CD14-positive monocyte (primary cell): ENCODE results near the gene LYRM4. TPM values are rescaled to one million over a fixed set of nuclear protein-coding genes. Genes with fewer than 3 reads are reported as not detected.

Experiments
- DNase-seq, 3 donors: peaks; one replicate each; pipeline ENCODE4 v3.0.0-alpha.2; 2011 to 2022
- H2AFZ ChIP-seq: 2 replicates; pipeline ENCODE4 v1.6.0; 2012; ENCODE audit warnings: mild to moderate bottlenecking, low read depth, low read length, inconsistent platforms; ENCODE audit not compliant: insufficient read depth, poor library complexity, severe bottlenecking
- H3K27ac ChIP-seq, 2 donors: 1 replicate in 1 of 2; 2 replicates in 1 of 2; pipeline ENCODE4 v1.5.1; 2012 to 2013; ENCODE audit warnings: low read length in 2 of 2, control low read depth in 1 of 2, inconsistent platforms in 1 of 2, low read depth in 1 of 2, mild to moderate bottlenecking in 1 of 2
- H3K27me3 ChIP-seq, 2 donors: one replicate each; pipeline versions ENCODE4 v1.6.0 to v1.6.1; 2011 to 2013; ENCODE audit warnings: low read length in 2 of 2; ENCODE audit not compliant: control insufficient read depth in 2 of 2, insufficient read depth in 2 of 2
- H3K36me3 ChIP-seq, 2 donors: replicated peaks in 1 of 2; 1 replicate in 1 of 2; 2 replicates in 1 of 2; pipeline versions ENCODE4 v1.5.1 to v1.6.1; 2012 to 2013; ENCODE audit warnings: low read length in 2 of 2, control low read depth in 1 of 2, inconsistent platforms in 1 of 2, mild to moderate bottlenecking in 1 of 2; ENCODE audit not compliant: insufficient read depth in 2 of 2, control insufficient read depth in 1 of 2
- H3K4me1 ChIP-seq, 2 donors: 1 replicate in 1 of 2; 2 replicates in 1 of 2; pipeline versions ENCODE4 v1.5.1 to v1.6.1; 2012 to 2013; ENCODE audit warnings: low read length in 2 of 2, control low read depth in 1 of 2, inconsistent platforms in 1 of 2, mild to moderate bottlenecking in 1 of 2, moderate library complexity in 1 of 2; ENCODE audit not compliant: insufficient read depth in 2 of 2, control insufficient read depth in 1 of 2
- H3K4me2 ChIP-seq: replicated peaks from 2 replicates; pipeline ENCODE3; 2012; ENCODE audit warnings: low read length, moderate library complexity, mild to moderate bottlenecking; ENCODE audit not compliant: poor library complexity, severe bottlenecking; ENCODE audit errors: extremely low read depth
- H3K4me3 ChIP-seq, 3 experiments: fragments of 200-600 bp in 1 of 3; sonication (generic) in 1 of 3; replicated peaks in 1 of 3; 1 replicate in 2 of 3; 2 replicates in 1 of 3; pipeline ENCODE4 v1.5.1; 2011 to 2013; ENCODE audit warnings: low read length in 3 of 3, mild to moderate bottlenecking in 3 of 3, control low read depth in 2 of 3, low read depth in 2 of 3, inconsistent platforms in 1 of 3, moderate library complexity in 1 of 3
- H3K79me2 ChIP-seq: 2 replicates; pipeline ENCODE4 v1.6.0; 2012; ENCODE audit warnings: mild to moderate bottlenecking, control low read depth, inconsistent platforms, low read length, moderate library complexity; ENCODE audit not compliant: insufficient read depth
- H3K9ac ChIP-seq: 2 replicates; pipeline ENCODE4 v1.6.0; 2017; ENCODE audit warnings: low read length, mild to moderate bottlenecking; ENCODE audit not compliant: insufficient read depth, poor library complexity, severe bottlenecking
- H3K9me3 ChIP-seq, 2 donors: replicated peaks in 1 of 2; 1 replicate in 1 of 2; 2 replicates in 1 of 2; pipeline versions ENCODE4 v1.5.1 to v1.6.1; 2012 to 2013; ENCODE audit warnings: low read length in 2 of 2, control low read depth in 1 of 2; ENCODE audit not compliant: control insufficient read depth in 1 of 2, insufficient read depth in 1 of 2
- H4K20me1 ChIP-seq: 2 replicates; pipeline ENCODE4 v1.6.0; 2012; ENCODE audit warnings: mild to moderate bottlenecking, low read length, control low read depth, moderate library complexity; ENCODE audit not compliant: insufficient read depth
- H3K27ac Mint-ChIP-seq, 7 donors: one replicate each; pipeline ENCODE4 v1.8.0; 2020; ENCODE audit warnings: mild to moderate bottlenecking in 7 of 7, mixed read lengths in 7 of 7, moderate library complexity in 6 of 7, inconsistent platforms in 2 of 7
- H3K27me3 Mint-ChIP-seq, 3 donors: one replicate each; pipeline ENCODE4 v1.8.0; 2021 to 2022; ENCODE audit warnings: low read depth in 3 of 3, mild to moderate bottlenecking in 3 of 3, mixed read lengths in 3 of 3, moderate library complexity in 3 of 3, inconsistent platforms in 1 of 3
- H3K36me3 Mint-ChIP-seq, 2 donors: one replicate each; pipeline ENCODE4 v1.8.0; 2020; ENCODE audit warnings: mixed read lengths in 2 of 2, inconsistent platforms in 1 of 2, mild to moderate bottlenecking in 1 of 2
- H3K4me1 Mint-ChIP-seq: one replicate; pipeline ENCODE4 v1.8.0; 2020; ENCODE audit warnings: mild to moderate bottlenecking, mixed read lengths
- H3K4me3 Mint-ChIP-seq, 2 donors: one replicate each; pipeline ENCODE4 v1.8.0; 2020; ENCODE audit warnings: mild to moderate bottlenecking in 2 of 2, mixed read lengths in 2 of 2, moderate library complexity in 1 of 2
- H3K9me3 Mint-ChIP-seq, 7 donors: one replicate each; pipeline ENCODE4 v1.8.0; 2020 to 2022; ENCODE audit warnings: mixed read lengths in 7 of 7, mild to moderate bottlenecking in 6 of 7, moderate library complexity in 6 of 7, inconsistent platforms in 2 of 7
- WGBS: methylation state at CpG from one replicate; pipeline ENCODE4 v1.1.5; 2013; ENCODE audit warnings: missing lambda C conversion rate; ENCODE audit not compliant: insufficient coverage; 5-methylcytosine and 5-hydroxymethylcytosine counted together
- intact Hi-C, 2 donors: fragments of 100-400 bp; cut with micrococcal nuclease; formaldehyde crosslinking; loops; one replicate each; pipeline versions ENCODE4 v1.15.0 to v1.15.1; 2023
- polyA plus RNA-seq, 3 donors: library from polyadenylated mRNA; depleted of rRNA in 1 of 3; unstranded in 2 of 3; stranded (reverse) in 1 of 3; fragments of 300-500 nt in 2 of 3; fragments of >200 nt in 1 of 3; fragmentation: Illumina TruSeq in 2 of 3; gene quantifications; 1 replicate in 2 of 3; 2 replicates in 1 of 3; pipeline ENCODE4 v1.2.3, GENCODE V29; 2012 to 2021
- TF ChIP-seq, protein P1 (sequence below): fragments of 200-600 bp; IDR thresholded peaks from one replicate; pipeline ENCODE4 v1.8.0; 2022; ENCODE audit warnings: antibody characterized with exemption, mild to moderate bottlenecking

LYRM4 gene
- polyA plus RNA-seq, 3 donors, result 13.7 to 19.6 (median 18.1) TPM

GRCh38 chr6:5300206-5300764 lies 39.5 kb upstream of the LYRM4 start:
- Histone ChIP-seq H3K4me1 (peaks cover 7 to 11% of the 10 kb centered on the region in 2 donors), H4K20me1 (peaks cover 22% of the 10 kb centered on the region), H3K9me3 (no peaks in the 10 kb centered on the region), H3K79me2 (no peaks in the 10 kb centered on the region), H3K4me2 (no peak overlapping the region), H3K27me3 (no peaks in the 10 kb centered on the region), H3K36me3 (no peaks in the 10 kb centered on the region), H3K9ac (no peak overlapping the region), H2AFZ (no peak overlapping the region), H3K4me3 (no peak overlapping the region), H3K27ac (no peak overlapping the region)
- intact Hi-C loops, result no loop called here
- peaks cover 3 to 4% of the 10 kb centered on the region in 2 donors for H3K36me3 Mint-ChIP-seq
- H3K4me3 Mint-ChIP-seq, result no peak overlapping the region
- TF ChIP-seq, protein P1, sequence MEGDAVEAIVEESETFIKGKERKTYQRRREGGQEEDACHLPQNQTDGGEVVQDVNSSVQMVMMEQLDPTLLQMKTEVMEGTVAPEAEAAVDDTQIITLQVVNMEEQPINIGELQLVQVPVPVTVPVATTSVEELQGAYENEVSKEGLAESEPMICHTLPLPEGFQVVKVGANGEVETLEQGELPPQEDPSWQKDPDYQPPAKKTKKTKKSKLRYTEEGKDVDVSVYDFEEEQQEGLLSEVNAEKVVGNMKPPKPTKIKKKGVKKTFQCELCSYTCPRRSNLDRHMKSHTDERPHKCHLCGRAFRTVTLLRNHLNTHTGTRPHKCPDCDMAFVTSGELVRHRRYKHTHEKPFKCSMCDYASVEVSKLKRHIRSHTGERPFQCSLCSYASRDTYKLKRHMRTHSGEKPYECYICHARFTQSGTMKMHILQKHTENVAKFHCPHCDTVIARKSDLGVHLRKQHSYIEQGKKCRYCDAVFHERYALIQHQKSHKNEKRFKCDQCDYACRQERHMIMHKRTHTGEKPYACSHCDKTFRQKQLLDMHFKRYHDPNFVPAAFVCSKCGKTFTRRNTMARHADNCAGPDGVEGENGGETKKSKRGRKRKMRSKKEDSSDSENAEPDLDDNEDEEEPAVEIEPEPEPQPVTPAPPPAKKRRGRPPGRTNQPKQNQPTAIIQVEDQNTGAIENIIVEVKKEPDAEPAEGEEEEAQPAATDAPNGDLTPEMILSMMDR, result no peak
- H3K27me3 Mint-ChIP-seq, result no peaks in the 10 kb centered on the region
- no peak for DNase-seq
- no peaks in the 10 kb centered on the region for H3K9me3 Mint-ChIP-seq
- WGBS, result no CpG with 5 or more reads among the region's 1 CpG
- peak overlapping the region in 1 of 7 donors; percentile 47 for H3K27ac Mint-ChIP-seq
- peaks cover 20% of the 10 kb centered on the region for H3K4me1 Mint-ChIP-seq

DNA sequence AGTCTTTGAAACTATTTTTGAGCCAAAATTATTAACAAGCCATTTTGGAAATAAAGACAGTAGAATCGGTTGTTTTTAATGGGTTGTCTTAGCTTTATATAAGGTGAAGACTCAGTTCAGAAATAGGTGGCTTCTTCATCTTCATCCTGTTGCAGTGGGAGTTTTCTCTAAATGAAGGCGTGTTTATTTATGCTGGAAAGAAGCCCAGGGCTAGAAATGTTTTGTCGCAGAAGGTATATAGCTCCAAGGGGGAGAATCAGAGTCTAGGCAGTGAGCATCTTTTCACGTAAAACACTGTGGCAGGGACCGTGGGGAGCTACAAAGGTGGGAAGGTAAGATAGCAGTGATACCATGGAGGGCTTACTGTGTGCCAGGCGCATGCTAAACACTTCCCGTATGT lies 34.9 kb upstream of the LYRM4 start:
- H3K4me1 Mint-ChIP-seq, result peaks cover 11% of the 10 kb centered on the region
- TF ChIP-seq, protein P1, result no peak
- no peak overlapping the region for H3K4me2 ChIP-seq
- H3K36me3 ChIP-seq, result no peaks in the 10 kb centered on the region
- H3K27ac ChIP-seq, result no peak overlapping the region
- WGBS, result 100% methylated on average over 1 of the region's 7 CpGs
- H3K36me3 Mint-ChIP-seq, result peaks cover 3 to 4% of the 10 kb centered on the region in 2 donors
- H3K4me3 ChIP-seq, result no peak overlapping the region
- intact Hi-C loops, result no loop called here
- H3K27ac Mint-ChIP-seq, result no peak overlapping the region
- no peak overlapping the region for H2AFZ ChIP-seq
- no peak overlapping the region for H3K4me3 Mint-ChIP-seq
- no peaks in the 10 kb centered on the region for H3K9me3 ChIP-seq
- H3K79me2 ChIP-seq, result no peaks in the 10 kb centered on the region
- H3K9ac ChIP-seq, result no peak overlapping the region
- no peaks in the 10 kb centered on the region for H4K20me1 ChIP-seq
- no peaks in the 10 kb centered on the region for H3K27me3 Mint-ChIP-seq
- H3K27me3 ChIP-seq, result no peaks in the 10 kb centered on the region
- DNase-seq, result no peak
- no peaks in the 10 kb centered on the region for H3K9me3 Mint-ChIP-seq
- H3K4me1 ChIP-seq, result peaks cover 10 to 12% of the 10 kb centered on the region in 2 donors
